Small intestine (tissue), 7 donors: ENCODE measurements around the gene CTR9. TPM values are rescaled to one million over a fixed set of nuclear protein-coding genes. Genes with fewer than 3 reads are reported as not detected.
"Not testable (repeated sequence)": the region's sequence is repeated elsewhere in the genome, so short reads cannot be mapped to it uniquely, and the experiment has no call there.

Experiments used
- DNase-seq, 2 donors: peaks; one replicate each; pipeline versions ENCODE4 v3.0.0 to v3.0.0-alpha.2; 2013
- FAIRE-seq: peaks from 2 replicates; lab custom pipeline; 2012; peaks lifted over from hg19 to GRCh38; lab: Jason Lieb, UNC
- H3K27ac ChIP-seq, 3 donors: one replicate each; pipeline ENCODE4 v1.5.1; 2013; ENCODE audit warnings: low read length in 2 of 3, mild to moderate bottlenecking in 2 of 3, control low read depth in 1 of 3, inconsistent platforms in 1 of 3, low read depth in 1 of 3, moderate library complexity in 1 of 3
- H3K27me3 ChIP-seq, 3 donors: one replicate each; pipeline ENCODE4 v1.6.1; 2013; ENCODE audit warnings: low read length in 3 of 3, inconsistent platforms in 1 of 3; ENCODE audit not compliant: control insufficient read depth in 3 of 3, insufficient read depth in 3 of 3
- H3K36me3 ChIP-seq, 3 donors: one replicate each; pipeline ENCODE4 v1.6.1; 2013; ENCODE audit warnings: low read length in 3 of 3, inconsistent platforms in 1 of 3, low read depth in 1 of 3, mild to moderate bottlenecking in 1 of 3, moderate library complexity in 1 of 3; ENCODE audit not compliant: control insufficient read depth in 3 of 3, insufficient read depth in 2 of 3
- H3K4me1 ChIP-seq, 3 donors: one replicate each; pipeline ENCODE4 v1.6.1; 2013; ENCODE audit warnings: low read length in 2 of 3, inconsistent platforms in 1 of 3, low read depth in 1 of 3, mild to moderate bottlenecking in 1 of 3, moderate library complexity in 1 of 3; ENCODE audit not compliant: control insufficient read depth in 3 of 3, insufficient read depth in 2 of 3
- H3K4me3 ChIP-seq, 3 donors: one replicate each; pipeline ENCODE4 v1.5.1; 2013; ENCODE audit warnings: low read length in 3 of 3, control low read depth in 1 of 3, inconsistent platforms in 1 of 3, low read depth in 1 of 3, mild to moderate bottlenecking in 1 of 3, moderate library complexity in 1 of 3
- H3K9me3 ChIP-seq, 2 donors: one replicate each; pipeline ENCODE4 v1.6.1; 2013; ENCODE audit warnings: low read depth in 1 of 2, low read length in 1 of 2; ENCODE audit not compliant: control insufficient read depth in 2 of 2, insufficient read depth in 1 of 2
- WGBS, 3 donors: extraction: QIAGEN DNeasy Blood & Tissue Kit; methylation state at CpG; one replicate each; pipeline ENCODE4 v1.1.7; 2013; 5-methylcytosine and 5-hydroxymethylcytosine counted together
- polyA plus RNA-seq, 4 donors: library from polyadenylated mRNA; stranded (reverse) in 3 of 4; unstranded in 1 of 4; fragments of 200-250 nt in 3 of 4; fragments of 120-200 nt in 1 of 4; gene quantifications; one replicate each; pipeline versions ENCODE4 v1.2.1 to v1.2.3, GENCODE V29; 2013
- donor health status: healthy with polysubstance abuse.
- donor health status: control.
- donor health status: control.
- donor health status: Bipolar disorder and iron deficiency.
- donor health status: healthy.

The CTR9 gene
- polyA plus RNA-seq, 4 donors, result 14.1 to 44.7 (median 16.5) TPM

DNA sequence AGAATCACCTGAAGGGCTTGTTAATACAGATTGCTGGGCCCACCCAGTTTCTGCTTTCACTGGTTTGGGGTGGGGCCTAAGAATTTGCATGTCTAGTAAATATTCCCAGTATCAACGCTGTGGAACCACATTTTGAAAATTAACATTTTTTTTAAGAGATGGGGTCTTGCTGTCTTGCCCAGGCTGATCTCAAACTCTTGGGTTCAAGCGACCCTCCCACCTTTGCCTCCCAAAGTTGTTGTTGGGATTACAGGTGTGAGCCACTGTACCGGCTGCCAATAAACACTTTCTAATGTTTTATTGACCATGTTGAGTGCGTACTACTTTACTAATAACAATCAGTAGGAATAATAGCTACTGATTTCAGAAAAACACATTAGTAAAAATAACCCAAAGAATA is 55.2 kb downstream of the CTR9 start:
- Histone ChIP-seq H3K4me1 (peaks cover 2 to 7% (median 3%) of the 10 kb centered on the region in 3 donors), H3K4me3 (no peak overlapping the region), H3K27me3 (no peaks in the 10 kb centered on the region), H3K9me3 (no peaks in the 10 kb centered on the region), H3K27ac (no peak overlapping the region), H3K36me3 (peaks cover 13 to 36% (median 31%) of the 10 kb centered on the region in 3 donors)
- WGBS, 3 donors, result 31 to 60% (median 44%) methylated on average over 4 of the region's 4 CpGs
- FAIRE-seq (no peak), DNase-seq (no peak)

DNA sequence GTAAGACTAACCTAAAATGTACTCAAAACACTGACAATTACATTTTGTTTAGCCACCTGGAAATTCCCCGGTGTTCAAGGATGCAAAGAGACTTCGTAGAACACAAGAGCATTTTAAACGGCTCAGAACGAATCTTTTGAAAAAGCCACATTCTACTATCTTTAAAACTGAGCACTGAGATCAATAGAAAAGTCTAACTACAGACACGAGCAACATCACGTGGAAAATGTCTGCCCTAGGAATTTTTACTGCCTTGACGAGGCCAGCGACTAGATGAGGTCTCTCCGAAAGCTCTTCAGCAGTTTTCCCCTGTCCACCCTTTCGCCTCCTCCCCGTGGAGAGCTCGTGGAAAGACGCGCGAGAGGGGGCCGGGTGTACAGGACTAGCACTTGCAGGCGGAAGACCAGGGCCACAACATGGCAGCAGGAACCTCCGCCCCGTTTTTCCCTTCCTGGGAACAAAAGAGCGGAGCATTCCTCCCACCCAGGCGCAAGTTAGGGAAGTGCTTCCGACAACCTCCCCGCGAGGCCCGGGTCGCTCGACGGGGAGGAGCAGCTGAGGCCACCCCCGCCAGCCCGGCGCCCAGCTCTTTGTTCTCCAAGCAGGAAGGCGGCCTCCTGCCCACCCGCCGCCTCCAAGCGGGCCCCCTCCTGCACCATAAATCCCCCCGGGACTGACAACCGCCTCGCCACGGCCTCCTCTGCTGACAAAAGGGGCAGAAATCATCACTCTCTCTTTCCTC is 56.6 kb downstream of the CTR9 start:
- H3K36me3 ChIP-seq, result peaks cover 8 to 28% (median 23%) of the 10 kb centered on the region in 3 donors
- FAIRE-seq (no peak), DNase-seq (peak; percentile 54 to 81)
- H3K4me3 ChIP-seq, result peak overlapping the region; percentile 85 to 94 (median 86)
- peaks cover 2 to 7% (median 3%) of the 10 kb centered on the region in 3 donors for H3K4me1 ChIP-seq
- WGBS, 3 donors, result 1% methylated on average over 33 to 39 of the region's 39 CpGs
- H3K27me3 ChIP-seq, result no peaks in the 10 kb centered on the region
- peak overlapping the region; percentile 96 to 99 (median 96) for H3K27ac ChIP-seq
- H3K9me3 ChIP-seq, result no peaks in the 10 kb centered on the region

GRCh38 chr11:10808235-10808552 is 57.1 kb downstream of the CTR9 start:
- H3K27me3 ChIP-seq, result no peaks in the 10 kb centered on the region
- FAIRE-seq, result no peak
- peak overlapping the region; percentile 96 to 99 (median 96) for H3K27ac ChIP-seq
- peaks cover 2 to 7% (median 3%) of the 10 kb centered on the region in 3 donors for H3K4me1 ChIP-seq
- H3K36me3 ChIP-seq, result peaks cover 3 to 25% (median 20%) of the 10 kb centered on the region in 3 donors
- H3K9me3 ChIP-seq, result no peaks in the 10 kb centered on the region
- no peak for DNase-seq
- H3K4me3 ChIP-seq, result peak overlapping the region; percentile 85 to 94 (median 86)
- whole genome bisulfite sequencing, 3 donors, result 0 to 1% (median 0%) methylated on average over 35 to 36 of the region's 36 CpGs

- no peaks in the 10 kb centered on the region for H3K9me3 ChIP-seq
- H3K27ac ChIP-seq, result peak within 1 kb of the TSS; percentile 96 to 99 (median 96)
- peaks cover 3 to 25% (median 18%) of the 10 kb centered on the region in 3 donors for H3K36me3 ChIP-seq
- 0% methylated on average over 55 to 65 of the region's 65 CpGs for WGBS, 3 donors
- peak within 1 kb of the TSS; percentile 85 to 94 (median 86) for H3K4me3 ChIP-seq
- FAIRE-seq (no peak), DNase-seq (peak; percentile 99 to 100)
- H3K27me3 ChIP-seq, result no peaks in the 10 kb centered on the region
- H3K4me1 ChIP-seq, result peaks cover 2 to 7% (median 3%) of the 10 kb centered on the region in 3 donors
Measured at GRCh38 chr11:10808553-10809372, 57.7 kb downstream of the CTR9 start, which contains the start of gene EIF4G2. Gene EIF4G2 (minus strand): TSS chr11:10808926.

- no peak for DNase-seq
- Histone ChIP-seq H3K9me3 (no peaks in the 10 kb centered on the region), H3K27ac (peak overlapping the region; percentile 92 to 99 (median 94)), H3K4me1 (peaks cover 2 to 7% (median 3%) of the 10 kb centered on the region in 3 donors), H3K4me3 (peak overlapping the region; percentile 59 to 86 (median 65)), H3K27me3 (no peaks in the 10 kb centered on the region), H3K36me3 (peaks cover 0 to 22% (median 13%) of the 10 kb centered on the region in 3 donors)
- 1 to 2% (median 2%) methylated on average over 29 of the region's 29 CpGs for WGBS, 3 donors
- no peak for FAIRE-seq
Measured at GRCh38 chr11:10809373-10810160, 58.5 kb downstream of the CTR9 start.

GRCh38 chr11:10813945-10814344 is 62.9 kb downstream of the CTR9 start:
- DNase-seq (no peak), FAIRE-seq (no peak)
- H3K27me3 ChIP-seq, result no peaks in the 10 kb centered on the region
- H3K9me3 ChIP-seq, result no peaks in the 10 kb centered on the region
- no peaks in the 10 kb centered on the region for H3K36me3 ChIP-seq
- no peaks in the 10 kb centered on the region for H3K4me1 ChIP-seq
- no peak overlapping the region for H3K27ac ChIP-seq
- no peak overlapping the region for H3K4me3 ChIP-seq

GRCh38 chr11:10818594-10818993 is 67.5 kb downstream of the CTR9 start:
- H3K4me1 ChIP-seq, result peaks cover 0 to 3% (median 0%) of the 10 kb centered on the region in 3 donors
- FAIRE-seq (no peak), DNase-seq (no peak)
- no peak overlapping the region for H3K27ac ChIP-seq
- H3K4me3 ChIP-seq, result no peak overlapping the region
- 76 to 94% (median 86%) methylated on average over 1 of the region's 1 CpG for WGBS, 3 donors
- H3K9me3 ChIP-seq, result no peaks in the 10 kb centered on the region
- no peaks in the 10 kb centered on the region for H3K27me3 ChIP-seq
- no peaks in the 10 kb centered on the region for H3K36me3 ChIP-seq

GRCh38 chr11:10822491-10822890 is 71.4 kb downstream of the CTR9 start:
- not testable (repeated sequence) for FAIRE-seq, H3K27ac ChIP-seq, DNase-seq, H3K4me3 ChIP-seq, H3K4me1 ChIP-seq, H3K9me3 ChIP-seq, H3K36me3 ChIP-seq, H3K27me3 ChIP-seq
- WGBS, 3 donors, result 86 to 98% (median 92%) methylated on average over 3 of the region's 3 CpGs
